Type B pancreatic cell (in vitro differentiated cells): Measurements from ENCODE around the gene CTNND2. TPM values are rescaled to one million over a fixed set of nuclear protein-coding genes. Genes with fewer than 3 reads are reported as not detected.

Experiments used
- DNase-seq: peaks from one replicate; pipeline ENCODE4 v3.0.0; 2021; ENCODE audit warnings: mixed read lengths; ENCODE audit not compliant: unreplicated experiment; ENCODE audit errors: extremely low spot score
- H3K27ac Mint-ChIP-seq: 2 replicates; pipeline ENCODE4 v1.8.0; 2021; ENCODE audit warnings: mild to moderate bottlenecking, mixed read lengths
- H3K27me3 Mint-ChIP-seq: 2 replicates; pipeline ENCODE4 v1.8.0; 2021; ENCODE audit warnings: mixed read lengths
- H3K36me3 Mint-ChIP-seq: 2 replicates; pipeline ENCODE4 v1.8.0; 2021; ENCODE audit warnings: mixed read lengths
- H3K4me1 Mint-ChIP-seq: one replicate; pipeline ENCODE4 v1.8.0; 2021; ENCODE audit warnings: mixed read lengths; ENCODE audit not compliant: unreplicated experiment
- H3K4me3 Mint-ChIP-seq: 2 replicates; pipeline ENCODE4 v1.8.0; 2021; ENCODE audit warnings: mild to moderate bottlenecking, mixed read lengths
- H3K9me3 Mint-ChIP-seq: 2 replicates; pipeline ENCODE4 v1.8.0; 2021; ENCODE audit warnings: mixed read lengths
- CTCF ChIP-seq: fragments of 200-600 bp; sonication (generic); conservative IDR thresholded peaks from 2 replicates; pipeline ENCODE4 v1.5.0; 2021; ENCODE audit warnings: antibody characterized with exemption, mild to moderate bottlenecking
- total RNA-seq: library from RNA; stranded (reverse); gene quantifications from 2 replicates; pipeline ENCODE4 v1.2.1, GENCODE V29; 2021; ENCODE audit warnings: low replicate concordance

The CTNND2 gene
- total RNA-seq, 1 donor from 2014 or later, result 49.5 TPM

- H3K27ac Mint-ChIP-seq, result no peak overlapping the region
- peaks cover 15% of the 10 kb centered on the region for H3K4me1 Mint-ChIP-seq
- no peak overlapping the region for H3K4me3 Mint-ChIP-seq
- no peaks in the 10 kb centered on the region for H3K9me3 Mint-ChIP-seq
- no peaks in the 10 kb centered on the region for H3K36me3 Mint-ChIP-seq
- peaks cover 3% of the 10 kb centered on the region for H3K27me3 Mint-ChIP-seq
- DNase-seq, result no peak
- no peak for TF ChIP-seq CTCF
These were observed 304.7 kb downstream of the CTNND2 start for GRCh38 chr5:11599499-11599898.

GRCh38 chr5:11596657-11597071, 307.6 kb downstream of the CTNND2 start:
- TF ChIP-seq CTCF, result no peak
- Mint-ChIP-seq H3K9me3 (no peaks in the 10 kb centered on the region), H3K4me1 (peaks cover 32% of the 10 kb centered on the region), H3K4me3 (peak overlapping the region; percentile 29), H3K36me3 (no peaks in the 10 kb centered on the region), H3K27me3 (peaks cover 3% of the 10 kb centered on the region), H3K27ac (peak overlapping the region; percentile 67)
- no peak for DNase-seq

- no peak overlapping the region for H3K4me3 Mint-ChIP-seq
These were observed 308.1 kb downstream of the CTNND2 start for GRCh38 chr5:11596185-11596584.

DNA sequence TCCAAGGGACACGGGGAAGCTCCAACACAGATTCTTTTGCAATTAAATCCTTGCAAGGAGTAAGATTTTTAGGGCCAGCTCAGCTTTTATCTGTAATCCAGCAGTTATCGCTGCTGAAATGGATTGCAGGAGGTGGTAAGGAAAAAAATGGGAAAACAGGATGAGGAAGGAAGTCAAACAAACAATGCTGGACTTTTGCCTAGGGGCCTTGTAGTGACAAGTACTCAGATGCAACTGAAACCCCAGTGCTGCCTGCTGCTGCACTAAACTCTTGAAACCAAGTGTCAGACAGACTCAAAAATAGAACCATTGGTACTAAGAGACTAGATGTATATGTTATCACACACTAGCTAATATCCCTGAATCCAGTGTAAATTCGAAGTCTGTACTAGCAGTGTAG, 309.2 kb downstream of the CTNND2 start:
- no peak for TF ChIP-seq CTCF
- H3K4me3 Mint-ChIP-seq, result no peak overlapping the region
- no peaks in the 10 kb centered on the region for H3K36me3 Mint-ChIP-seq
- H3K4me1 Mint-ChIP-seq, result peaks cover 38% of the 10 kb centered on the region
- peaks cover 5% of the 10 kb centered on the region for H3K9me3 Mint-ChIP-seq
- DNase-seq, result no peak
- peaks cover 3% of the 10 kb centered on the region for H3K27me3 Mint-ChIP-seq
- no peak overlapping the region for H3K27ac Mint-ChIP-seq

More at GRCh38 chr5:11596185-11596584, 308.1 kb downstream of the CTNND2 start:
- H3K27me3 Mint-ChIP-seq, result peaks cover 3% of the 10 kb centered on the region
- TF ChIP-seq CTCF, result no peak
- no peaks in the 10 kb centered on the region for H3K36me3 Mint-ChIP-seq
- no peak for DNase-seq
- peaks cover 36% of the 10 kb centered on the region for H3K4me1 Mint-ChIP-seq
- no peak overlapping the region for H3K27ac Mint-ChIP-seq
- H3K9me3 Mint-ChIP-seq, result no peaks in the 10 kb centered on the region

- H3K4me1 Mint-ChIP-seq, result peaks cover 38% of the 10 kb centered on the region
- H3K4me3 Mint-ChIP-seq, result no peak overlapping the region
- no peaks in the 10 kb centered on the region for H3K36me3 Mint-ChIP-seq
These were observed 310.2 kb downstream of the CTNND2 start for GRCh38 chr5:11594021-11594420.

More at GRCh38 chr5:11594021-11594420, 310.2 kb downstream of the CTNND2 start:
- TF ChIP-seq CTCF, result no peak
- DNase-seq, result no peak
- Mint-ChIP-seq H3K9me3 (peaks cover 5% of the 10 kb centered on the region), H3K27ac (no peak overlapping the region), H3K27me3 (peaks cover 3% of the 10 kb centered on the region)
